Right renal cortex interstitium (tissue), 3 donors: Measurements from ENCODE around the gene RSPO4. TPM values are rescaled to one million over a fixed set of nuclear protein-coding genes. Genes with fewer than 3 reads are reported as not detected.
"Not testable (repeated sequence)": the region's sequence is repeated elsewhere in the genome, so short reads cannot be mapped to it uniquely, and the experiment has no call there.

Source experiments
- DNase-seq, 3 donors: peaks; one replicate each; pipeline ENCODE4 v3.0.0-alpha.2; 2013; ENCODE audit warnings: low read depth in 3 of 3, low spot score in 2 of 3
- polyA plus RNA-seq, 3 donors: library from polyadenylated mRNA; unstranded; fragments of 120-200 nt; gene quantifications; one replicate each; pipeline ENCODE4 v1.2.1, GENCODE V29; 2013; ENCODE audit not compliant: insufficient read length in 3 of 3

RSPO4 gene
- polyA plus RNA-seq, 3 donors = 1.0 to 1.1 (median 1.1) TPM

DNA sequence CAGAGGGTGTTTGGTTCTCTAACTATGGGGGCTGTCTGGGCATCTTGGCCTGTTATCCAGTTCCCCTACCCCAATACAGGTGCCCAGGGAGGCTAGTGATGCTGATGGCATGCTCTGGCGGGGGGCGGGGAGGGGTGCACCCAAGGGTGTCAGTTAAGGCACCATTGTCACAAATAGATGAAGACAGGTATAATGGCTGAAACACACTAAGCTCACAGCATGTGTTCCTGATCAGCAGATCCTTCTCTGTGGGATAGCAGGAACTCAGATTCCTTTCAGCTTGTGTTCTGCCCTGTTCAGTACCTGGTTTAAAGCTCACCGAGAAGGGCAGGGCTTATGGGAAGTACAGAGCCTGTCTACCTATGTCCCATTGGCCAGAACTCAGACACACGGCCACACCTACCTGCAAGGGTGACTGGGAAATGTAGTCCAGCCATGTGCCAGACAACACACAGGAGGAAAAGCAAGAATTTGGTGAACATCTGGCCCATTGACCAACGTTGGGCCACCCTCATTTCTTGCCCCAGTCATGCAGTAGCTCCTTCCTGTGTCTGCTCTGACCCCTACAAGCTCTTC lies 3.4 kb upstream of the RSPO4 start:
- peak in 1 of 3 donors; percentile 5 for DNase-seq

DNA sequence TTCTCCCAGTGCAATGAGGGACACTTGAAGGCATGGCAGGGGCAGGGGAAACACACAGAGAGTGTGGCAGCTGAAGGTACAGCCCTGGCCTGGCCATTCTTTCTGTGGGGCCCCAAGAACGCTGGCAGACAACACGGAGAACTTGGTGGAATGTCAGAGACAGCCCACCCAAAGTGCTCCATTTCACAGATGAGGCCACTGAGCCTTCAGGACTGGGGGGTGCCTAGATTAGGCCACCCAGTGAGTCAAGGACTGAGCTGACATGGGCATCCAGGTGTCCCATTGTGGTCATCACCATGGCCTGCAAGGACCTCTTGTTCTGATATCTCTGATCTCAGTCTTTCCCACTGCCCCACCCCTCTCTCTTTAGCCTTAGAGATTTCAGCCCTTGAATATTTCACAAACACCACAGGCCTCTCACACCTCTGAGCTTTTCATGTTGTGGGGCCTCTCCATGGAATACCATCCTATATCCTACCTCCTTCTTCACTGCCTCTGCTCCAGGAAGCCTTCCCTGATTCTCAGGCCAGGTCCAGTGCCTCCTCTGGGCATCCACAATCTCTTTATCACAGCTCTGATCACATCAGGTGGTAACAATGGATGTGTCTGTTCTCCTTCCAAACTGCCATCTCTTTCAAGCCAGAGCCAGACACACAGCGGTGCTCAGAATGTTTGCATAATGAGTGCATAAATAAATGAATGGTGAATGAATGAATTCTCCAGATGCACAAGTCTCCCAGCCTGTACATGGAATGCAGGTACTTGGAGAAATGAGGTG lies 2.0 kb upstream of the RSPO4 start:
- DNase-seq = no peak

DNA sequence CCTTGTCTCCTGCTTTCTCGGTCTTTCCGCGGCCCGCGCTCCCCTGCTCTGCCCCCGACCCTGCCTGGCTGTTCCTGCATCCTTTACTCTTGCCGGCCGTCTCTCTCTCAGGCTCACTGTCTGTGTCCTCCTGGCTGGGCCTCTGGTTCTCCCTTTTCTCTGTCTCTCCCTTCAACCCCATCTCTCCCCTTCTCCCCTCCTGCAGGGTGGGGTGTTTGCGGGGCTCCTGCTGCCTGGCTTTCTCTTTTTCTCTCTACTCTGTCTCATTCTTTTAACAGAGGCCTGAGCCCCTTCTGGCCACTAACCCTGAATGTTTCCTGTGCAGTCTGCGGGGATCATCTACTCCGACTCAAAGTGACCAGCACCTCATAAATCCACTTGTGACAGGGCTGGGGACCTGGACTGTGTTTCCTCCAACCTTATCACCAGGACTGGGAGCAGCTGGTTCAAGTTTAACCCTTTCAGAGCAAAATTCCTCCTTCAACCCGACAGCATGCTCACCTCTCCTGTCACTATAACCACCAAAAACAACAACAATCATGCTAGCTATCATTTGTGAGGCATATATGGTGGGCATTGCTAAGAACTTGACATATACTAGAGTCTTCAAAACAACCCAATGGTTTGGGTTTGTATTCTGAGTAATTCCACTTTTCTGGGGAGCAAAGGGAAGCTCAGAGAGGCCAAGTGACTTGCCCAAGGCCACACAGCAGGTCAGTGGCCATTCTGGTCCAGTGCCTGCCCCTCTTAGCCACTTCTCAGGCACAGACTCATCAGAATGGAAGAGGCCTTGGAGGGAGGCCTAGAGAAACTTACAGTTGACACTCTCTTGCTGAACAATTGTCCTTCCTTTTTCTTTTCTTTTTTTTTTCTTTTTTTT lies 811 bp upstream of the RSPO4 start:
- no peak for DNase-seq

DNA sequence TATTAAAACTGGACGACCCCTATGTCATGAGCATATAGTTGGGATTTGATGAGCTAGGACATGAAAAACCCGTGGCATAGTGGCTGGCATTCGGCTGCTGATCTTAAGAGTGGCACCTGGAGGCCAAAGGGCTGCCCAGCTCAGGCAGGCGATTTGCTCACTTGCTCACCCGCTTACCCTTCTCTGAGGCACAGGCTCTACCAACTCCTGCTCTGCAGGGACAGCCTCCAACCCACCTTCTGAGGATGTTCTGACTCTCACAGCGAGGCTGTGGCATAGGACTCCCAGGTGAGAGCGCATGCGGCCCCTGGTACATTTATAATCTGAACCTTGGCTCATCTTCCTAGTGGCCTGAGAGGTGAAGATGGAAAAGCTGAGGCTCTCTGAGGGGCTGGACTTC lies 995 bp downstream of the RSPO4 start:
- no peak for DNase-seq

DNA sequence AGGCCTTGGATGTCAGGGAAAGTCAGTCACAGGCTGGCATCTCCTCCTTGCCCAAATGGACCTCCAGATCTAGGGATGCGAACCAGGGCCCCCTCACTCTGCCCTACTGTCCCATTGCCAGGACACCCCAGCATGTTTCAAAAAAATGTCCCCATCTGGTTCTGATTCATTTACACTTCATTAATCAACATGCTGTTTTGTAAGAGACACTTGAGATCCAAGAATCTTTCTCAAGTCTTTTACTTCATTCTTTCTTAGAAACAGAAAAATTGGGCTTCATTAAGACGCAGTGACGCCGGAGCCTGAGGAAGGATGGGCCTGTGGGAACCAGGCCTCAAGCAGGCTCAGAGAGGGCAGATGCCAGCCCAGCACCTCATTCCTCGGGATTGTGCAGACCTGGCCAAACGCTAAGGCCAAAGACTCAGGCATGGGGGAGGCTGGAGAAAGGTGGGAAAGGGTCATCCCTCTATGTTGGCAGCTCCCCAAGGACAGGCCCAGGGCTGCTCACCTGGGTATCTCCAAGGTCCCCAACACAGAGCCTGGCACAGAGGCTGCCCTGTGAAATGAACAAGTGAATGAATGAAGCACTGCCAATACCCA lies 3.8 kb downstream of the RSPO4 start:
- DNase-seq = no peak

DNA sequence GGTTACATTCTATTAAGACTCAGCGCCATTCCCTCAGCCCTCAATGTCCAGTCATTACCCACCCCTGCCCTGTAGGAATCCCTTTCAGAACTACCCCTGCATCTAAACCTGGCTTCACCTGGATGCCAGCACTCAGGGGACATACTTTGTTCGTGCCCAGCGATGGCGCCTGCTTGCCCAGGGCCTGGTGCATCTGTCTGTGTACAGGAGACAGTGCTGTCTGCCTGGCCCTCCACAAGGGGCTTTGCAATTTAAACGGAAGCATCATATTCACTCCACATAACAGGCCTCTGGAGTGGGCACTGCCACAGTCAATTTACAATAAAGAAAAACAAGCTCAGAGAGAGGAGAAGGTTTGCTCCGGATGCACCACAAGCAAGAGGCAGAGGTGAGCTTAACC lies 4.6 kb downstream of the RSPO4 start:
- no peak for DNase-seq

DNA sequence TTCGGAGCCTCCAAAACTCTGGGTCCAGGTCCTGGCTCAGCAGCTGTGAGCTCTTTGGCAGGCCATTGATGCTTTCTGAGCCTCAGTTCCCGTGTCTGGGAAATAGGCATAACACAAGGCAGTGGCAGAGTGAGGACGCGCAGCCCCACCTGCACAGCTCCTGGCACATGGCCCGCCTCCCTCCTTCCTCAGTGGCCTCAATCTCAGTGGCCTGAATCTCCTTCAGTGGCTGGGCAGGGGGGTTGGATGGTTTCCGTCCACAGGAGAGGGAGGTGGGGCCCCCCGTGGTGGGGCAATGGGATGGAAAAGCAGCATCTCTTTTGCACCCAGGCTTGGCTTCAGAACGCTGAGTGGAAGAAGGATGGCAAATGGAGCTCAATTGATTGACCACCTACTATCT lies 5.1 kb downstream of the RSPO4 start:
- DNase-seq = no peak

DNA sequence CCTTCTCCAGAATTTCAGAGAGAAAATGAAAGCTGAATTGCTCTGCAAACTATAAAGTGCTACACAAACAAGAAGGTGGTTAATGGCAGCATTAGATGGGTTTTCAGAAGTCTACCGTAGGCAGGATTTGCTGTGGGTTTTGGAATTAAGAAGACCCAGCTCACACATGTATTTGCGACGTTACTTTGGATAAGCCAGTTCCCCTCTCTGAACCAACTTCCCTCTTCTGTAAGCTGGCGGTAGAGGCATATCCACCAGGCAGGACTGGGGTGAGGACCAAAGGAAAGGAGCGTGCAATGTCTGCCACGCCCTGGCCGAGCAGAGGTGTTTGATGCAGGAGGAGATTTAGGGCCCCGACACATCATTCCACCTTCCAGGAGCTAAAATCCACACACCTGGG lies 6.9 kb downstream of the RSPO4 start:
- DNase-seq = no peak

DNA sequence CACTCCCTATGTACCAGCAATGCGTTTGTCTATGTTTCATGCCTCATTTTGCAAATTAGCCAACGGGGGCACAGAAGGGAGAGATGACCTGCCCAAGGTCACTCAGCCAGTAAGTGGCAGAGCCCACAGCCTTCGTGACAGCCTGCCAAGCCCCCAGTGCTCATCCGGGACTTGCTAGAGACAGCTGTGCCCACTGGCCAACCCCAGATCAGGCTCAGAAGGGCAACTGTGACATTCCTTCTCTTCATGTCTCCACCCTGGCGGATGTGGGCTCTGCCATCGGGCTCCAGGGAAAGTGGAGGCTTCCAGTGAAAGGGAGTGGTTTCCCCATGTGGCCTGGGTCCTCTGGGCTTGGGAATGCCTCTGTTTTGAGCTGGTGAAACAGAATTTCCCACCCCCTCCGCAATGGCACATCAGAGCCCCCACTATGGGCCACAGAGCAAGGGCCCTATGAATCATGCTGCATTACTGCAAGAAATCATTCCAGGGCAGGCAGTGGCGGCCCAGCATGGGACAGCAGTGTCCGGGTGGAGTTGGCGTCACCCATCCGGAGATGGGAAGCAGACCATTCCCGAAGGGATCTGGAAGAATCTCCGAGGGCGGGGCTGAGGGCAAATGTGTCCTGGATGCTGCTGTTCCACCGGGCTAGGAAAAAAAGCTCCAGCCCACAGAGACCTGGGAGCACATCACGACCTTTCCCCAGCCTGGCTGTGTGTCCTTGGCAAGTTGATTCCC lies 9.1 kb downstream of the RSPO4 start:
- no peak for DNase-seq

DNA sequence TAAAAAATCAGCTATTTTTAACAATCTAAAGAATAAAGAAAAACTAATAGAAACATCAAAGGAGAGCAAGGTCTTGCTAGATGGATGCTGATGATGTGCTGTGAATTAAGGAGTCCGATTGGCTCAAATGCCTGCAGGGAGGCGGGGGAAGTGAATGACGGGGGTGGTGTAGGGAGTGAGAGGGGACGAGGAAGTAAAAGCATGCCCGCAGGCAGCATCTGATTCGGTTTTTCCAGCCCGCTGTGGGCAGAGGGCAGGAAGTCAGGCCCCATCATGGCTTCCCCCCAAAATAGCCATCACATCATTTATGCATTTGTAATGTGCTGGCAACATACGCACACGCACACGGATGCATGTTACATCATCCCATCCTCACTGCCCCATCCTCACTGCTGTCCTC lies 10.3 kb downstream of the RSPO4 start:
- DNase-seq = no peak

DNA sequence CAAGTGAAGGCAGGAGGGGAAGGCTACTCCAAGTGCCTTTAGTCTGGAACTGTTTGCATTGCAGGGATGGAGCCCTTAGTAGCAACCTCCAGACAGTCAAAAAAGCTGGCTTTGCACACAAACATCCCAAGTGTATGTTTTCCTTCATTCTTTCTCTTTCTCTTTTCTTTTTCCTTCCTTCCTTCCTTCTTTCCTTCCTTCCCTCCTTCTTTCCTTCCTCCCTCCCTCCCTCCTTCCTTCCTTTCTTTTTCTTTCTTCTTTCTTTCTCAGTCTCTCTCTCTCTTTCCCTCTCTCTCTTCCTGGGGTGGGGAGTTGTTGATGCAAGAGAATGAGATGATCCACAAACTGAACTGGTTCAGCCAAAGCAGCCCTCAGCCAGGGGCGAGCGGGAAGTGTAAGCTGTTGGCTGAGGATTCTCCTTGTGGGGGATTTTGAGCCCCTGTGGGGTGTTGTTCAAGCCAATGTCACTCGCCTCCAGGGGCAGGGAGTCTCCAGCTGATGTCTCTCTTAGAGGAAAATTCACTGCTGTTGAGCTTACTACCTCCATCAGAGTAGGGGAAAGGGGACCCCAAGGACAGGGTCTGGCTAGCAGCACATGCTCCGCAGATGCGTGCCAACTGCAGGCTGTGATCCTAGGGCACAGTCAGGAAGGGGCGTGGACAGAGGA lies 11.7 kb downstream of the RSPO4 start:
- no peak for DNase-seq

DNA sequence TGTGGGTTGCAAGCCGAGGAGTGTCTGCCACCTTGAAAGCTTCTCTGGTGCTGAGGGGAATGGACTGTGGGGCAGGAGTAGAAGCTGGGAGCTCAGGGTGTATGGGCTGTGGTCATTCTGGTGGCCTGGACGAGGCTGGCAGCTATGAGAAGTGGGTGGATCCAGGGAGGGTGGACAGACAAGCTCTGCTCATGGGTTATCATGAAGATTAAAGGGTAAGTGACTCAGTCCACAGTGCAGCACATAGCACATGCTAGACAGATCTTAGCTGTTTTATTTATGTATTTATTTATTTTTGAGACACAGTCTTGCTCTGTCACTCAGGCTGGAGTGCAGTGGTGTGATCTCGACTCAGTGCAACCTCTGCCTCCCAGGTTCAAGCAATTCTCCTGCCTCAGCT lies 13.8 kb downstream of the RSPO4 start:
- no peak for DNase-seq

DNA sequence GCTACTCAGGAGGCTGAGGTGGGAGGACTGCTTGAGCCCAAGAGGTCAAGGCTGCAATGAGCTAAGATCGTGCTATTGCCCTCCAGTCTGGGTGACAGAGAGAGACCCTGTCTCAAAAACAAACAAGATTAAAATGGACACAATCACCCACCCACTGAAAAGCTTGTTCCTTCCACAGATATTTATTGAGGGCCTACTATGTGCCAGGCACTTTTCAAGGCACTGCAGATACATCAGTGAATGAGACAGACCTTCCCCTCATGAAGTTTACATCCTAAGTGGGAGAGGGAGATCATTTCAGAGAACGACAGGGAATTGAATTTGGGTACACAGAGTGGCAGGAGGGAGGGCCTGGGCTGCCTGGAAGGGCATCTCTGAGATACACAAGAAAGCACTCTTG lies 14.4 kb downstream of the RSPO4 start:
- no peak for DNase-seq

DNA sequence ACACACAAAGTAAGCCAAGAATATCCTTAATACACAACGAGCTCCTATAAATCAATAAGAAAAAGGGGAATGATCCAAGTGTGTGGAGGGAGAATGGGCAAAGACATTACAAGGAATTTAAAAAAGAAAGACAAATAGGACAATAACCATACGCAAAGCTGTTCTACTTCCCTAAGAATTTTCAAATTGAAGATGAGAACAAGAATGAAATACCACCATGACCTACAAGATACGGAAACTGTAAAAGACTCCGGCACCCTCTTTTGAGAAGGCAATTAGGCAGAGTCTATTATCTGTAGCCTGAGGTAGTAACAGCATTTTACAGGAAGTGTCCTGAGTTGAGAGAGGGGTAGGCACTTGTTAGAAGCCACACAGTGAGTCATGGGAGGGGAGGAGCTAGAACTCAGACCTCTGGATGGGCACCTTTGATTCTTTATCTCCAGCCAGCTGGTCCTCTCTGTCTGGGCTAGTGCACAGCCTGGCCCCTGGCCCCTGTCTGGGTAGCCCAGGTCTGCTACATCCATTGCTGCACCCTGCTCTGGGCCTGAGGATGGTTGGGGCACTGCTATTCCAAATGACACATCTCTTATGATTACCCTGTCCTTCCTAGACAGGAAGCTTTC lies 15.3 kb downstream of the RSPO4 start:
- DNase-seq = no peak

DNA sequence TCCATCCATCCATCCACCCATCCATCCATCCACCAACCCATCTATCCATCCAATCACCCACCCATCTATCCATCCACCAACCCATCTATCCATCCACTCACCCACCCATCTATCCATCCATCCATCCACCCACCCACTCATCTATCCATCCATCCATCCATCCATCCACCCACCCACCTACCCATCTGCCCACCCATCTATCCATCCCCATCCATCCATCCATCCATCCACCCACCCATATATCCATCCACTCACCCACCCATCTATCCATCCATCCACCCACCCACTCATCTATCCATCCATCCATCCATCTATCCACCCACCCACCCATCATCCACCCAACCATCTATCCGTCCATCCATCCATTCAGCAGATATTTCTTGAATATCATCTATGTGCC lies 17.1 kb downstream of the RSPO4 start:
- DNase-seq = not testable (repeated sequence)

DNA sequence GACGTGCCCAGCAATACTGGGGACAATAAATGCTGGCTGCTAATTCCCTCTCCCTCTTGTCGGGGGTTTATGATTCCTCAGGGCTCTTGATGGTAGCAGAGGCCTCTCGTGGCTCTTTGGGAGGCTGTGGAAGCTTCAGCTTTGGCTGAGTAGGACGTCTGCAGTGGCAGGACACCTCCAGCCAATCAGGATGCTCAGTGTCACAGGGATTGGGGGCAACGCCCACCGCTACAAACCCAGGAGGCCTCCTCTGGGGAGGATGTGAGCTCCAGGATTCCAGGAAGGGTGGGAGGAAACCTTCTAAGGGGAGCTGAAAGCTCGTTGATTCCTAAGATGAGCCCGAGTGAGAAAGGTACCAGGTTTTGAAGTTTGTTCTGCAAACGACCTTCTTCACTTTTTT lies 19.4 kb downstream of the RSPO4 start:
- DNase-seq = no peak

DNA sequence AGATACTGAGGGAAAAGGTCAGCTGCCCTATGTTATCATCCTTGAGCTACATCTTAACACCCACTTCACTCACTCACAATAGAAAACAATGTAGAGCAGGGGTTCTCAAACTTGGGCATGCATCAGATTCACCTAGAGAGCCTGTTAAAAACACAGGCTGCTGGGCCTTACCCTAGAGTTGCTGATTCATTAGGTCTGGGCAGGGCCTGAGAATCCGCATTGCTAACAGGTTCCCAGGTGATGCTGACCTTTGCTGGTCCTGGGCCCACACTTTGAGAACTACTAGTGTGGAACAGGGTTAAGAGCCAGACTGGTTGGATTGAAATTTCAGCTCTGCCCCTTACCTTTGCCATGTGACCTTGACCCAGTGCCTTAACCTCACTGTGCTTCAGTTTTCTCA lies 25.1 kb downstream of the RSPO4 start:
- DNase-seq = no peak

DNA sequence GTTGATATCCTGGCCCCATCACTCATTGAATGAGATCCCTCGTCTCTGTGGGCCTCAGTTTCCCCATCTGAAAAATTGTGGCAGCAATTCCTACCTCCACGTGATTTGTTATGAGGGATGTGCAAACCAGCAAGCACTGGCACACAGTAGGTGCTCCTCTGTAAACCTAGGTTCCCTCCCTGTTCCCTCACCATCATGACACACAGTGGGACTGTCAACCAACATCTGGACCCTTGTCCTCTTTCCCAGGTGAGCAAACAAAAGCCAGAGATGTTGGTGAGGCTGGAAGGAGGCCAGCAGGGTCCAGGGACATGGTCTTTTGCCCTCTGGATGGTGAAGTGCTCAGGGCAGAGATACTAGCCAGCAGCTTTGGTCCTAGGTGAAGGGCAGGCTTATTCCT lies 26.1 kb downstream of the RSPO4 start:
- DNase-seq = no peak

DNA sequence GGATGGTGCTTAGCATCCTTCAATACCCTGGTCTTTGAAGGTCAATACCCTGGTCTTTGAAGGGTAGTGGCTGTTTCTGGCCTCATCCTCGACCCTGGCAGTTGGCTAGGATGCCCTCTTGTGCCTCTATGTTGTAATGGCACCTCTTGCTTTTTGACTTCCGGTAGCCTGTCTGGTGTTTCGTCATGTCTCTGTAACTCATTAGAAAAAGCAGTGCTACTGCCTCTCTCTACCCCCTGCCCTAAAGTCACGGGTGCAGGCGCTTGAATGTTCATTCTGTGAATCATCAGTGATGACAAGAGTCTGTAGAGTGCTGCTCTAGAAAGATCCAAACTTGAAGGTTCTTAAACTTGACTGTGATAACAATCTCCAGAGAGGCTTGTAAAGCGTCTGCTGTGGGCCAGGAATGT lies 28.3 kb downstream of the RSPO4 start:
- no peak for DNase-seq

DNA sequence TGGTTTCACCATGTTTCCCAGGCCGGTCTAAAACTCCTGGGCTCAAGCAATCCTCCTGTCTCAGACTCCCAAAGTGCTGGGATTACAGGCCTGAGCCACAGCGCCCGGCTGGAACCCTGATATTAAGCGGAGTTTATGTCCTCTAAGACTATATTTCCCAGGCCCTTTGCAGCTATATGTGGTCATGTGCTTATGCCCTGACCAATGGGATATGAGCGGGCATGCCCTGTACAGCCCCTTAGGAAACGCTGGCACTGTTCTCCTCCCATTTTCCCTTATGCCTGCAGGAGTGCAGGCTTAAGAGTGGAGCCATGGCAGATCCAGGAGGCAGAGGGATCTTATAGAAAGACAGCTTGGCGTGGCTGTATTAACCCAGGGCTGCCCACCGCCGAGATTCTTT lies 29.9 kb downstream of the RSPO4 start:
- DNase-seq = no peak
